HT1080 (cell line): ENCODE data around the gene COA7. TPM values are rescaled to one million over a fixed set of nuclear protein-coding genes. Genes with fewer than 3 reads are reported as not detected.
"Not testable (repeated sequence)": the region's sequence is repeated elsewhere in the genome, so short reads cannot be mapped to it uniquely, and the experiment has no call there.

Source experiments
- DNase-seq: peaks from one replicate; pipeline ENCODE4 v3.0.0-alpha.2; 2015; ENCODE audit warnings: low read depth
- polyA plus RNA-seq, 2 experiments: library from polyadenylated mRNA; depleted of rRNA; stranded (reverse); fragments of >200 nt; gene quantifications; 2 replicates each; pipeline ENCODE4 v1.2.3, GENCODE V29; 2015
- total RNA-seq: library from RNA; depleted of rRNA; stranded (reverse); fragments of >200 nt; shearing (Covaris generic); gene quantifications from 2 replicates; pipeline ENCODE4 v1.2.3, GENCODE V29; 2014; rRNA removed

COA7 gene
- 16.1 and 22.2 TPM in 2 replicates for total RNA-seq
- 14.1 and 16.3 TPM in 2 replicates for polyA plus RNA-seq (2015; cell fraction: cytosol; rRNA removed)
- 7.9 and 12.5 TPM in 2 replicates for polyA plus RNA-seq (2015; cell fraction: nucleus; rRNA removed)

DNA sequence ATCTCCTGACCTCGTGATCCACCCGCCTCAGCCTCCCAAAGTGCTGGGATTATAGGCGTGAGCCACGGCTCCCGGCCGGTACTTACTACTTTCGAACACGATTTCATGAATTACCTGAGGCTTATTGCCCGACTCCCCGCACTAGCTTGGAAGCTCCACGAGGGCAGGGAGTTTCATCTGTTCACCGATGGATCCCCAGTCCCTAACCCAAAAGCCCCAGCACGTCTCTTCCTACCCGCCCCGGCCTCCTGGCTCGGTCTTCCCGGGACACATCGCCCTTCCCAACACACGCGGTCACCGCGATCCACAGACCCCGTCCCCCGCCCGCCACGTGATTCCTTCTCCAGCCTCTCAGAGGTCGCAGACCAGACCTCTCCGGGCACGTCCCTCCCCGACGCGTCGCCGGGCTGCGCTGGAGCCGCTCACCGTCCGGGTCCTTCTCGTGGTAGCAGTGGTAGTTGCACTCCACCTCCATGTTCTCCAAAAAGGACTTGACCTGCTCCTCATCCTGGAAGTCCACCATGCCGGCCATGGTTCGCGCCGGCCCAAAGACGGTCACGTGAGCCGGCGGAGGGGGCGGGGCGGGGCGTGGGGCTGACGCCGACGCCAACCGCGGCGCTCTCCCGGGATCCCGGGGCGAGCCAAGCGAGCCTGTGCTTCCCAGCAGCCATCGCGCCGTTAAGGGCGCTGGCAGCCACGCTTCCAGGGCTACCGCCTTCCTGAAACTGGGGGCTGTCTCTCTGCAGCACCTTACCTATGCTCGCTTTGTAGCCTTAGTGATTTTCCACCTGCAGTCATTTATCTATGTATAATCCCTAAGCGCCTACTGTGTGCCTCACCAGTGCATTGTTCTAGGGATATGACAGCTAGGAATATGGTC is at the start of gene COA7:
Gene COA7 (minus strand): TSS at position 553 of the 880 bp plus-strand sequence. CDS start 21 bp downstream, at position 532.
- peak; percentile 78 for DNase-seq

DNA sequence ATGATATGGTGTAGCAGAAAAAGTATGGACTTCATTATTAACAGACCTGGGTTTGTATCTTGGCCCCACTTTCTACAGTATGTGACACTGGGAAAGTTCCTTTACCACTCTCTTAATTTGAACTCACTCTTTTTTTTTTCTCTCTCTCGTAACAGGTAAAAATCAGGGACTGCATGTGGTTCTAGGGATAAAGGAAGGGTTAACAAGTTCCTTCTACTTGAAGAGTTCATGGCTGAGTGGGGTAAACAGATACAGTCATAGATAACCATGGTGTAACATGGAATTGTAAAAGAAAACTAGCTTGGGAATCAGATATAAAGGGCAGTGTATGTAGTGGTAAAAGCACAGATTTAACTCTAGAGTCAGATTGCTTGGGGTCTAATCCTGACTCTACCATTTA is 49.3 kb upstream of the COA7 start:
- DNase-seq = no peak

- no peak for DNase-seq
These were observed 48.0 kb upstream of the COA7 start for GRCh38 chr1:52746189-52746588.

GRCh38 chr1:52741259-52741658 is 43.1 kb upstream of the COA7 start:
- DNase-seq = no peak

GRCh38 chr1:52739699-52740467 is 41.7 kb upstream of the COA7 start:
- DNase-seq = no peak

DNA sequence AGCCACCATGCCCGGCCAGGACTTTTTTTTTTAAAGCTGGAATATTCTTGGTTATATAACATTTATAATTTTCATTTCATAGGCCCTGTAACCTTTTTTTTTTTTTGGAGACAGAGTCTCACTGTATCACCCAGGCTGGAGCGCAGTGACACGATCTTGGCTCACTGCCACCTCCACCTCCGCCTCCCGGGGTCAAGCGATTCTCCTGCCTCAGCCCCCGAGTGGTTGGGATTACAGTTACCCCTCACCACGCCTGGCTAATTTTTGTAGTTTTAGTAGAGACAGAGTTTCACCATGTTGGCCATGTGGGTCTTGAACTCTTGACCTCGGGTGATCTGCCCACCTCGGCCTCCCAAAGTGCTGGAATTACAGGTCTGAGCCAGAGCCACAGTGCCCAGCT is 40.7 kb upstream of the COA7 start:
- no peak for DNase-seq

DNA sequence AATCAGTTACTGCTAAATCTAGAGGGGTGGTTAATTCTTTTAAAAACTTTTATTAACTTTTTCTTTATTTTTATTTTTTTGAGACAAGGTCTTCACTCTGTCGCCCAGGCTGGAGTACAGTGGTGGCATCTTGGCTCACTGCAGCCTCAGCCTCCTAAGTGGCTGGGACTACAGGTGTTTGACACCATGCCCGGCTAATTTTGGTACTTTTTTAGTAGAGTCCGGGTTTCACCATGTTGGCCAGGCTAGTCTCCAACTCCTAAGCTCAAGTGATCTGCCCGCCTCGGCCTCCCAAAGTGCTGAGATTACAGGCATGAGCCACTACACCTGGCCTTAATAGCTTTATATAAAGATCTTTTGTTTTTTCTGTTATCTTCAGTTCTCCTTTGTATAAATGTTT is 40.0 kb upstream of the COA7 start:
- DNase-seq = no peak

- not testable (repeated sequence) for DNase-seq
These were observed 37.2 kb upstream of the COA7 start for GRCh38 chr1:52735371-52735770.

- DNase-seq = no peak
These were observed 35.2 kb upstream of the COA7 start for GRCh38 chr1:52733368-52733767.

GRCh38 chr1:52727956-52728656 is 30.0 kb upstream of the COA7 start:
- no peak for DNase-seq

- DNase-seq = no peak
These were observed 29.0 kb upstream of the COA7 start for GRCh38 chr1:52727114-52727586.

GRCh38 chr1:52726265-52727113 is 28.3 kb upstream of the COA7 start, which contains the start of gene ZYG11B:
ZYG11B (plus strand) TSS chr1:52726453; CDS start chr1:52726654, 201 bp downstream.
- DNase-seq = peak; percentile 79

DNA sequence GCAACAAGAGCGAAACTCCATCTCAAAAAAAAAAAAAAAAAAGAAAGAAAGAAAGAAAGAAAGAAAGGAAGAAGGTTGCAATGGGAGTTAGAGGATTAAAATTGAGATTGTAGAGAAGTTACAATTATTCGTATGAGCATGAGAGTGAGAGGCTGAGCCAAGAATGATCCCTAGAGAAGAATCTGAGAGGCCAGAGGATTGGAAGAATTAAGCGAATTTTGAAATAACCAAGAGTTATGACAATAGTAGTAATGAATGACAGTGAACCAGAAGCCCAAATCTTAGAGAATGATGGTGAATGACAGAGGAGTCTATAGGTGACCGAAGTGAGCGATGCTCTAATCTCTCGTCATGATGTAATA is 27.7 kb upstream of the COA7 start:
- DNase-seq = no peak

DNA sequence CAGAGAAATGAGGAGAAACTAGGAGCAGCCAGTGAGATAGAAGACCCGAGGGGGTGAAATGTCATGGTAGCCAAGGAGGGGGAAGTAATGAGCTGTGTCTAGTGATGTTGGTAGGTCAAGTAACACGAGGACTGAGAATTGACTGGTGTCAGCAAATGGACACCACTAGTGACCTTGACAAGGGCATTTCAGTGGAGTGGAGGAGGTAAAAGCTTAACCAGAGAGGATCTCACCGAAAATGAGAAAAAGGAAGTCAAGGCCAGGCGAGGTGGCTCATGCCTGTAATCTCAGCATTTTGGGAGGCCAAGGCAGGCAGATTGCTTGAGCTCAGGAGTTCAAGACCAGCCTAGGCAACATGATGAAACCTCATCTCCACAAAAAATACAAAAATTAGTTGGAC is 25.1 kb upstream of the COA7 start:
- DNase-seq = no peak

DNA sequence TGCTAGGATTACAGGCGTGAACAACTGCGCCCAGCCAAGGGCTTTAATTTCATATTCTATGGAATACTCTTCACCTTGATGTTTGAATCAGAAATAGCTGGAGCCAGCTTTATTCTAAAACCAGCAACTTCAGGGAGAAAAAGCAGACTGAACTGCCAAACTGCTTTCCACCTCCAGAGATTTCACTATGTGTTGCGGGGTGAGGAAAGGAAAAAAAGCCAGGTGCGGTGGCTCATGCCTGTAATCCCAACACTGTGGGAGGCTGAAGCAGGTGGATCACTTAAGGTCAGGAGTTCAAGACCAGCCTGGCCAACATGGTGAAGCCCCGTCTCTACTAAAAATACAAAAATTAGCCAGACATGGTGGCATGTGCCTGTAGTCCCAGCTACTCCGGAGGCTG is 17.1 kb upstream of the COA7 start:
- DNase-seq = not testable (repeated sequence)

DNA sequence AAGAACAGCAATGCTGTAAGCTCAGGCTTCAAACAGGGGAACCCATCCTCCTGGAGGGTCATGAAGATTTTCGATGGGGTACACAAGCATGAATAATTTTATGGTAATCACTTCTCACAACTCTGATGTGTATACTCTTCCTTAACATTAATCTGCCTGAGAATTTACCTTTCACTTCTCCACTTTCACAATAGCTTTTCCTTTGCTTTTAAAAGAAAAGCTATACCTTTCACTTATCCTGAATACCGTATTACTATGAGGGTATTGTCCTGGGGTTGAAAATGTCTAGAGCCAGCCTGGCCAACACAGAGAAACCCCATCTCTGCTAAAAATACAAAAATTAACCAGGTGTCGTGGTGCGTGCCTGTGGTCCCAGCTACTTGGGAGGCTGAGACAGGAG is 15.4 kb upstream of the COA7 start:
- DNase-seq = no peak

DNA sequence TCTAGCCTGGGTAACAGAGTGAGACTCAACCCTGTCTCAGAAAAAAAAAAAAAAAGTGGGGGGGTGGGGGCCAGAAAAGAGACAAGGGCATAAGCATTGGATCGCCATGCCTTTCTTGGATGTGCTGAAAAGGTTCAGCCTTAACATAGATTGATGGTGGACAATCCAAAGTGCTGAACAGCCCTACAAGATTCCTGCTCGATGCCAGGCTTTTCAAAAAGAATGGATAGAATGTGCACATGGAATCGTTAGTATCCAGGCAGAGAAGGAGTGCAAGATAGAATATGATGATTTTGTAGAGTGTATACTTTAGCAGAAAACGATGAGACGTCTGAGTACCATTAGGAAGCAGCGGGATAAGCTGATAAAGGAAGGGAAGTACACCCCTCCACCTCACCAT is 10.9 kb upstream of the COA7 start:
- no peak for DNase-seq

DNA sequence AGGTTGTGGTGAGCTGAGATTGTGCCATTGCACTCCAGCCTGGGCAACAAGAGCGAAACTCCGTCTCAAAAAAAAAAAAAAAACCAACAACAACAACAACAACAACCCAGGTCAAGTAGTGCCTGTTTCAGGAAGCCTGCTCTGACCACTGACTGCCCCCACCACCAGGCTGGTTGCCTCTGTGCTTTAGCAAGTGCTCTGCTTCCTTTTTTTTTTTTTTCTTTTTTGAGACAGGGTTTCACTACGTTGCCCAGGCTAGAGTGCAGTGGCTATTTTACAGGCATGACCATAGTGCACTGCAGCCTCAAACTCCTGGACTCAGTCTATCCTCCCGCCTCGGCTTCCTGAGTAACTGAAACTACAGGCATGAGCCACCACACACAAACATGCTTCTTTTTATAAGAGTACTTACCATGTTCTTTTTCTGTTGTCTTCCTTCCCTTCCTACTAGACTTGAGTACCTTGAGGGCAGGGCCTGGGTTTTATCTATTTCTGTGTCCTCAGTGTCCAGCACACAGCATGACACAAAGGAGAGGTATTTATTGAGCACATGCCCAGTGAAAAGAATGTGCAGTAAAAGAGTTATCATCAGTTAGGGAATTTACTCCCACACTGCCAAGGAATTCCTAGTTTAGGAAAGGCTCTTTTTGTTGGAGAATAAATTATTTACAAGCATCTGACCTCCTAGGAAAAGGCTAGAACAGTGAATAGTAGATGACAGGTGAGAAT is 9.9 kb upstream of the COA7 start:
- DNase-seq = peak; percentile 58
